ENCODE data around the gene MIPOL1.
"Not testable (repeated sequence)": the region's sequence is repeated elsewhere in the genome, so short reads cannot be mapped to it uniquely, and the experiment has no call there.

The MIPOL1 gene

DNA sequence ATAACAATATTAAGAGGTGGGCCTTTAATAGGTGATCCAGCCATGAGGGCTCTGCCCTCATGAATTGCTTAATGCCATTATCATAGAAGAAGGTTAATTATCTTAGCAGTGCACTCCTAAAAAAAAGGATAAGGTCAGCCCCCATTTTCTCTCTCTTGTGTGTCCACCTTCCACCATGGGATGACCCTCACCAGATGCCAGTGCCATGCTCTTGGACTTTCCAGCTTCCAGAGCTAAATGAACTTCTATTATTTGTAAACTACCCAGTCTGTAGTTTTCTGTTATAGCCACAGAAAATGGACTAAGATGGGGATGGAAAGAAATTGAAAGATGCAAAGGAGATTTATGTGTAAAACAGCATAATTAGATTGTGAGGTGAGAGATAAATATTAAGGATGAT, 271.9 kb downstream of the MIPOL1 start:
- DNase-seq = no peak

DNA sequence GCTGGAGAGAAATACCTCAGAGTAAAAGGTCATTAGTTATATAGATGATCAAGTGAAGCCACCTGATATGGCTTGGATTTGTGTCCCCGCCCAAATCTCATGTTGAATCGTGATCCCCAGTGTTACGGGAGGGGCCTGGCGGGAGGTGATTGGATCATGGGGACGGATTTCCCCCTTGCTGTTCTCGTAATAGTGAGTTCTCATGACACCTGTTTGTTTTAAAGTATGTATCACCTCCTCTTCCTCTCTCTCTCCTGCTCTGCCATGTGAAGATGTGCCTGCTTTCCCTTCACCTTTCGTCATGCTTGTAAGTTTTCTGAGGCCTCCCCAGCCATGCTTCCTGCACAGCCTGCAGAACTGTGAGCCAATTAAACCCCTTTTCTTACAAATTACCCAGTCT, 272.5 kb downstream of the MIPOL1 start:
- no peak for DNase-seq

DNA sequence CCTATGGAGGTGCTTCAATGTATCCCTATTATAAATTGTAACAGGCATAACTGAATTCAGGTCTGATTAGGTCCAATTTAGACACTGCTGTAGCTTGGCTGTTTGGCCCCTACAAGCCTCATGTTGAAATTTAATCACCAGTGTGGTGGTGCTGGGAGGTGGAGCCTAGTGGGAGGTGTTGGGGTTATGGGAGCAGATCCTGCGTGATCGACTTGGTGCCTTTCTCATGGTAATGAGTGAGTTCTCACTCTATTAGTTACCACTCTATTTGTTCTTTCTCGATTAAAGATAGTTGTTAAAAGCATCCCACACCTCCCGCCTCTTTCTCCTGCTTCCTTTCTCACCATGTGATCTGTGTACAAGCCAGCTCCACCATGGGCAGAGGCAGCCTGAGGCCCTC, 275.2 kb downstream of the MIPOL1 start:
- no peak for DNase-seq

DNA sequence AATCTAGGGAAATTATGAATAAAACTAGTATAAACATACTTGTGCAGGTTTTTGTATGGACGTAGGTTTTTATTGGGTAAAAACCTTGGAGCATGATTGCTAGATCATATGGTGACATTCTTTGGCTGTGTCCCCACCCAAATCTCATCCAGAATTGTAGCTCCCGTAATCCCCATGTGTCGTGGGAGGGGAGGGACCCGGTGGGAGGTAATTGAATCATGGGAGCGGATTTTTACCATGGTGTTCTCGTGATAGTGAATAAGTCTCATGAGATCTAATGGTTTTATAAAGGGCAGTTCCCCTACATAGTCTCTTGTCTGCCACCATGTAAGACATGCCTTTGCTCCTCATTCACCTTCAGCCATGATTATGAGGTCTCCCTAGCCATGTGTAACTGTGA, 276.5 kb downstream of the MIPOL1 start:
- no peak for DNase-seq

DNA sequence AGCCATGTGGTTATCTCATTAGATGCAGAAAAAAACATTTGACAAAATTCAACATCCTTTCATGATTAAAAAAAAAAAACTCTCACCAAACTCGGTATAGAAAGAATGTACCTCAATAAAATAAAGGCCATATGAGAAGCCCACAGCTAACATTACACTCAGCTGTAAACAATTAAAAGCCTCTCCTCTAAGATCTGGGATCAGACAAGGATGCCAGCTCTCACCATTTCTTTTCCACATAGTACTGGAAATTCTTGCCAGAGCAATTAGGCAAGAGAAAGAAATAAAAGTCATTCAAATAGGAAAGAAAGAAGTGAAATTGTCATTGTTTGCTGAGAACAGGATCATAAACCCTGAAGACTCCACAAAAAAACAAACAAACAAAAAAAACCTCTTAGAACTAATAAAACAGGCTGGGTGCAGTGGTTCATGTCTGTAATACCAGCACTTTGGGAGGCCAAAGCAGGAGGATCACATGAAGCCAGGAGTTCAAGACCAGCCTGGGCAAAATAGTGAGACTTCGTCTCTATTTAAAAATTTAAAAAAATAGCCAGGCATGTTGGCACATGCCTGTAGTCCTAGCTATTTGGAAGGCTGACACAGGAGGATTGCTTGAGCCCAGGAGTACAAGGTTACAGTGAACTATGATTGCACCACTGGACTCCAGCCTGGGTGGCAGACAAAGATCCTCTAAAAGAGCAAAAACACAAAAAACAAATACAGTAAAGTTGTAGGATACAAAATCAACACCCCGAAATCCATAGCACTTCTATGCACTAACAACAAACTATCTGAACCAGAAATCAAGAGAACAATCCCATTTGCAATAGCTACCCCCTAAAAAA, 282.9 kb downstream of the MIPOL1 start:
- no peak for DNase-seq

DNA sequence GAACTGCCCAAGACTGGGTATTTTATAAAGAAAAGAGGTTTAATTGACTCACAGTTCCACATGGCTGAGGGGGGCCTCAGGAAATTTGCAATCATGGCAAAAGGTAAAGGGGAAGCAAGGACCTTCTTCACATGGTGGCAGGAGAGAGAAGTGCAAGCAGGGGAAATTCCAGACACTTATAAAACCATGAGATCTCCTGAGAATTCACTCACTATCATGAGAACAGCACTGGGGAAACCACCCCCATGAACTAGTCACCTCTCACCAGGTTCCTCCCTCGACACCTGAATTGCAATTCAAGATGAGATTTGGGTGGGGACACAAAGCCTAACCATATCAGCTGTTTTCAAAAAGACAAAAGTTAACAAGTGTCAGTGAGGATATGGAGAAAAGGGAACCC, 284.7 kb downstream of the MIPOL1 start:
- DNase-seq = no peak

DNA sequence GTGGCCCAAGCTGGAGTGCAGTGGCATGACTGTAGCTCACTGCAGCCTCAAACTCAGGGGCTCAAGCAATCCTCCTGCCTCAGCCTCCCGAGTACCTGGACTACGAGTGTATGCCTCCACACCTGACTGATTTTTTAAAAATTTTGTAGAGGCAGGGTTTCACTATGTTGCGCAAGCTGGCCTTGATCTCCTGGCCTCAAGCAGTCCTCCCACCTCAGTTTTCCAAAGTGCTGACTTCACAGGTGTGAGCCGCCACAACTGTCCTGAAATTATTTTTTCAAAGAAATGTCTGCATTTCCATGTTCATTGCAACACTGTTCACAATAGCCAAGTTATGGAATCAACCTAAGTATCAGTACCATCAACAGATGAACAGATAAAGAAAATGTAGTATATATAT, 285.9 kb downstream of the MIPOL1 start:
- no peak for DNase-seq

DNA sequence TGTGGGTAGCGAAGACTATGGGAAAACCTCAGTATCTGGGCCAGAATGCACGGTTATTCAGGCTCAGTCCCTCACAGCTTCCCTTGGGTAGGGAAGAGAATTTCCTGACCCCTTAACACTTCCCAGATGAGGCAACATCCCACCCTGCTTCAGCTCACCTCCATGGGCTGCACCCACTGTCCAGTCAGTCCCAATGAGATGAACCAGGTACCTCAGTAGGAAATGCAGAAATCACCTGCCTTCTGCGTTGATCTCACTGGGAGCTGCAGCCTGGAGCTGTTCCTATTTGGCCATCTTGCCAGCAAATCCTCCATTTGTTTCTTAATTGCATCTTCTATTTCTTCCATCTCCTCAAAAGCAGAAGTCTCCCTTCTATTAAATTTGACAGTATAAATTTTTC, 292.9 kb downstream of the MIPOL1 start:
- DNase-seq = no peak

DNA sequence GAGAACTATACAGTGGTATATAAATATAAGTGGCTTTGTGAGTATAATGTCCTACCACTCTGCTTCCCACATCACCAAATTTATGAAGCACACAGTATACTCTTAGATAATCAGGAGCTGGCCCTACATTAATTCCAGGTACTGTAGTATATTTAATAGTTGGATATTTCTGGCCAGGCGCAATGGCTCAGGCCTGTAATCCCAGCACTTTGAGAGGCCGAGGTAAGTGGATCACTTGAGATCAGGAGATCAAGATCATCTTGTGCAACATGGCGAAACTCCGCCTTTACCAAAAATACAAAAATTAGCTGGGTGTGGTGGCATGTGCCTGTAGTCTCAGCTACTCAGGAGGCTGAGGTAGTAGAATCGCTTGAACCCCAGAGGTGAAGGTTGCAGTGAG, 293.3 kb downstream of the MIPOL1 start:
- DNase-seq = no peak

DNA sequence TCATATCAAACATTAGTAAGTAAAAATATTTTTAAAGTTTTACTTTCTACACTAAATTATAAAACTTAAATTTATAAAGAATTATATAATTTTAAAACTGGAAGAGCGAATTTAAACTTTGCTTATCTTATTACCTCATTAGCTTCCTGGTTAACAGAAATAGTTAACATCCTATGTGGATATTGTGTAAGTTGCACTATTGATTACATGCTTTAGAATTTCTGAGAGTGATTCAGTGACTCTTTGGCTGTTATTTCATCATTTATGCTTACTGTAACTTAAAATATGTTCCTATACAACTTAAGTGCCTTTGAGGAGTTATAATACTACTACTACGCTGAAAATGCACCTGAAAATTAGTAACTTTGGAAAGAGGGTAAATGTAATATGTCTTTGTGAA, 295.9 kb downstream of the MIPOL1 start:
- no peak for DNase-seq

DNA sequence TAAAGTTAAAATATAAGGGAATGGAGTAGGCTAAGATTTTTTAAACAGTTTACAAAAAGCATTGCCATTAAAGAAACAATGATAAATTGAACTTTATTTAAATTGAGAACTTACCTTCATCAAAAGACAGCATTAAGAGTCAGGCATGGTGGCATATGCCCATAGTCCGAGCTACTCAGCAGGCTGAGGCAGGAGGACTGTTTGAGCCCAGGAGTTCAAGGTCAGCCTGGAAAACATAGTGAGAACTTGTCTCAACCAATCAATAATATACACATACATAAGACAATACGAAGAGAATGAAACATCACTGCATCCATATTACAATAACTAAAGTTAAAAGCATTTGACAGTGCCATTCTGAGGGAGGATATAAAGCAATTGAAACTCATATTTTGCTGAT, 299.7 kb downstream of the MIPOL1 start:
- DNase-seq = no peak

DNA sequence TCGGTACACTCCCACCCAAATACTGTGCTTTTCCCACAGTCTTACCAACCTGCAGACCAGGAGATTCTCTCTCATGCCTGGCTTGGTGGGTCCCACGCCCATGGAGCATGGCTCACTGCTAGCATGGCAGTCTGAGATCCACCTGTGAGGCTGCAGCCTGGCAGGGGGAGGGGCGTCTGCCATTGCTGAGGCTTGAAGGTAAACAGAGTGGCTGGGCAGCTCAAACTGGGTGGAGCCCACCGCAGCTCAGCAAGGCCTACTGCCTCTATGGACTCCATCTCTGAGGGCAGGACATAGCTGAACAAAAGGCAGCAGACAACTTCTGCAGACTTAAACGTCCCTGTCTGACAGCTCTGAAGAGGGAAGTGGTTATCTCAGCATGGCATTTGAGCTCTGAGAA, 304.1 kb downstream of the MIPOL1 start:
- no peak for DNase-seq

DNA sequence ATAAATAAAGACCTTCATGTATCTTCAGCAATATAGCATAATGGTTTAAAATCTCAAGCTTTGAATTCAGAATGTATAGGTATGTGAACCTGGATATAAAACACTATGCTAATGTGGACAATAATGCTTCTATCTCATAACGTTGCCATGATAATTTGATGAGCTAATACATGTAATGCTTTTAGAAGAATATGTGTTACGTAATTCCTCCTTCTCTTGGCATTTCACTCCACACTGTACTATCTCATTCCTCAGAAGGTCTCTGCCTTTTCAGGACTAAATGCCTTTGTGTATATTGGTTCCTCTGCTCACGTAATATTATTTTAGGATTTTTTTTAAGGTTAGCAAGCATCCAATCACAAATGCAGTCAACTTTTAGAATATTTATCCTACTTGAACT, 310.8 kb downstream of the MIPOL1 start:
- DNase-seq = no peak

DNA sequence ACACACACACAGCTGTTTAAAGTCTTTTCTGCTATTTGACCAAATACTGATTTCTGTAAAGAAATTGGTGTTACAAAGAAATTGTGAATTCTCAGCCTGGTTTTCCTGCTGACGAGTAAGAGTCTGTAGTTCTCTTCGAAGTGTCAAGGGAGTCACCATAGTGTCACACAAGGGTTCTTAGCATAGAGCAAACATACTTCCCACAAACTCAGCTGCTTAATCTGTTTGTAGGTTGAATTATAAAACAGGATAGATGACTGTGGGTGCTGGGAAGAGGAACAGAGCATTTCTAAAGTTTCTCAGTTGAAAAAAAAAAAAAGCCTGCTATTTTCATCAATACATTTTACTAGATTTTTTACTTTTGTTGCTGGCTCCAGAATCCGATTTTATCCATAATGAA, 314.4 kb downstream of the MIPOL1 start:
- DNase-seq = no peak

DNA sequence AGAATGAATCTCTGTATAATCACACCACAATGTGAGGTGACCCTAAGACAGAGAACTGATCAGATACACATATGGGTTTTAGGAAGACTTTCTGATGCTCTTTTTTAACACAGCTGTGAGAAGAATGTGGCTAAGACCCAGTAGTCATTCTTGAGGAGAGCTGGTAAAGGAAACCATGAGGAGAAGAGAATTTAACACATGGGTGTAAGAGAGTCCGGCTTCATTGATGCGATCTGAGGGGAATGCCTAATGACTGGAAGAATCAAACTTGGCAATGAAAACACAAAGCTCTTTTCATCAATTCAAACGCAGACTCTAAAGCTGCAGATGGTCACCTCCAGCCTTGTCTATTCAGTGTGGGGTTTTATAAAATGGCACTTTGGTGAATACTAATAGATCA, 318.0 kb downstream of the MIPOL1 start:
- no peak for DNase-seq

DNA sequence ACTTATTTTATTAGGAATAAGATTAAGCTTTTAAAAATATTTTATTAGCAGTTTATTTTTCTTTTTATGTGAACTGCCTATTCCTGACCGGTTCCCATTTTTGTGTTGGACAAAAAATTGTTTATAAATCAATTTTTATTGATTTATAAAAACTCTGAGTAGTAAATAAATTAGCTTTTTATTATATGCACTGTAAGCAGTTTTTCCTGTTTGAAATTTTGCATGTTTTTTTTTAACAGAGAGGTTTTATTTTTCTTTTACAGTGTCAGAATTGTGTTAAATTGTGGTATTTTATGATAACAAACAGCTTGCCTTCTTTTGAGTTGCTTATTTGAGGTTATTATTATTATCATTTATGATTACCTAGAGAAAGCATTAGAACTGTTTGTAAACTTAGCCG, 329.3 kb downstream of the MIPOL1 start:
- DNase-seq = no peak

DNA sequence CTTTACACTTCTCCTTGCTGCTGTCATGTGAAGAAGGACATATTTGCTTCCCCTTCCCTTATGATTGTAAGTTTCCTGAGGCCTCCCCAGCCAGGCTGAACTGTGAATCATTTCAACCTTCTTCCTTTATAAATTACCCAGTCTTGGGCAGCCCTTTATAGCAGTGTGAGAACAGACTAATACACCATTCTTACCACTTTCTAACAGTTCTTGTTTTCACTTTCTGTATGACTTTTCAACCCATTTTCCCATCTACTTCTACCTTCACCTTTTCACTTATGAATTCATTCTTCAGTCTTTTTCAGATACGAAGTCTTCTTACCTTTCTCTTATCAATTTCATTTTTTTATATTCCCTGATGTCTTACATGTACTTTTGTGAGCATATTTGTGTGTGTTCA, 342.3 kb downstream of the MIPOL1 start:
- no peak for DNase-seq

DNA sequence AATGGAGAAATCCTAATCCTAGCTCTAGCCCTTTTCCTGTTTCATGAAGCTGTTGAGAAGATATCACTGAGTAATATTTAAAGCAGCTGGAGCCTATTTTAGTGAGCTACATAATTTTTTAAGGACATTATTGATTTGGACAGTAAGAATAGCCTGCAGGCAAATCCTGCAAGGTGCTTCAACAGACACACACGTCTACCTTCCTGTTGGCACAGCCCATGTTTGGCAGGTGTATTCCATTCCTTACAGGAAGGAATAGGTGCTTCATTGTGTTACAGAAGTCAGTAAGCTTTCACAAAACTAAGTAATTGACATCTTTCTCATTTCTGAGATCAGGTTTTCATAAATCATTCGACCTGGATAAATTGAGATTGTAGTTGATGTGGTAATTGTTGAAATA, 346.7 kb downstream of the MIPOL1 start:
- no peak for DNase-seq

DNA sequence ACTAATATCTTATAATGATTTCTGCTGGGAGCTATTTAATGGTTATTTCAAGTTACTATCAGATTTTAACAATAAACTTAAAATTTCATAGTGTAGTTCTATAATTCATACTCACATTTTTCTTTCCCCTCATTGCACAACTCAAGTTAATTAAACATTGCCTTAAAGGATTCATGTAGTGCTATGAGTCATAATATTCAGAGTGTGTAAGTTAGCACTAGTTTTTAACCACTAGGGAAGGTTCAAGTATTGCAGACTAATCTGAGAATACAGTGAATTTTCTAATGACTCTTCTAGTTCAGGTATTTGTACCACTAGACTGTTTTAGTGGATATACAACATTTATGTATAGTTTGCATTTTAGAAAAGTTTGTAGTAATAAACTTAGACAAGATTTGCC, 347.4 kb downstream of the MIPOL1 start:
- no peak for DNase-seq

DNA sequence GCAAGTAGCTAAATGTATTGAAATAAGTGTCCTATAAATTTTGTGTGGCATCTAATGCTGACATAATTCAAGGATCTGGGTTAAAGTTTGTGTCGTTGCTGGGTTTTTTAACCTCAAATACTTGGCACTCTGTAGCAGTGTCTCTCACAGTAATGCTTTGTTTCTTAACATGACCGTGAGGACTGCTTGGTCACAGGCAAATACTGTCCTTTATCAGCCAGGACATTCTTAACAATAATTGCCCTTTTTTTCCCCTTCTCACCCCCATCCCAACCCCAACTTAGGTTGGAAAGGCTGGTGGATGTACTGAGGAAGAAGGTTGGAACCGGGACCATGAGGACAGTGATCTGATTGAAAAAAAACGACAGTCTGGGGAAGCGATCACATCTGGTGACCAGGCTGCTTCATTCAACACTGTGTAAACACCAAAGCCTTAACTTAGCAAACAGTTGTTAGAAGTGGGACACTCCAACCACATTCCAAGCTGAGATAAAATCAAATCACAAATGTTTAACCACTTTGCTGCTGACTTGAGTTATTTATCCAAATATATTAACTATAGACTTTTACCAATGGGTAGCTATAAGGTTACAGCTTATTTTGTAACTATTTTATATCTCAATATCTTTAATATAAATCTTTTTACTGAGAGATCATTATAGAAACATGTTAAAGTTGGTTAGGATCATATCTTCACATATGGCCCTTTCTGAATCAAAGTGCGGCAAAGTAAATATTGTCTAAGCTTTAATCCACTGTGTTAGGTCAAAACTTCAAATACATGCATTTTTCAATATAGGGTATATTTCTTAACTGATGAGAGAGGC, 349.1 kb downstream of the MIPOL1 start:
- DNase-seq = no peak

DNA sequence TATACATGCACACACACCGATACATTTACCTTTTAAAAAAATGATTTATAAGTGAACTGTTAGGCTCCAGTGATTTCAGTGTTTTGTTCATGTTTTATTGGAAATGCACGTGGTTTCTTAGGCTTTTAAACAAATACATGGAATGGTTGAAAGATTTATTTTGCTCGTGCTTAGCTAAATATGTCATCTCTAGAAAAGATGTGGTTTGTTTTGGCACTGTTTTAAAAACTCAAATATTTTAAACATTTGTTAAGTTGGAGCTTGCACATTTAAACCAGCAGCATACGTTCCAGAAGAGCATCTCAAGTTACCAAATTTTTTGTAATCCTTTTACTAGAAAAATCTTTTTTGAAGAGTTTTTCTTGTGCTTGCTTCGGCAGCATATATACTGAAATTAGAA, 352.8 kb downstream of the MIPOL1 start:
- no peak for DNase-seq

DNA sequence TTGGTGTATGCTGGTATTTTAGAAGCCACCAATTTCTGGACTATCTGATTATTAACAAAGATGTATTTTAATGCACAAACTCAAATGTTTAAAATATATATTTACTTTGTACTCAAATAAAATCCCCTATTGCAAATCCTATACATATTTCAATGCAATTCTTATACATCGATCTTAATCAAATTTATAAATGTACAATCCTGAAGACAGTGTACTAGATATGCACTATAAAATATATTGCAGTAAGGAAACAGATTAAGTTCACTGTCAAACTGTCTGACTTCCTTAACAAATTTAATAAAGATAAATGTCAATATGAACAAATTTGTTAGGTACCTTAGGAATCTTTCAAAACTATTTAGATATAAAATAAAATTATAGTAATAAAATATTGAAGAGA, 353.4 kb downstream of the MIPOL1 start:
- DNase-seq = no peak

DNA sequence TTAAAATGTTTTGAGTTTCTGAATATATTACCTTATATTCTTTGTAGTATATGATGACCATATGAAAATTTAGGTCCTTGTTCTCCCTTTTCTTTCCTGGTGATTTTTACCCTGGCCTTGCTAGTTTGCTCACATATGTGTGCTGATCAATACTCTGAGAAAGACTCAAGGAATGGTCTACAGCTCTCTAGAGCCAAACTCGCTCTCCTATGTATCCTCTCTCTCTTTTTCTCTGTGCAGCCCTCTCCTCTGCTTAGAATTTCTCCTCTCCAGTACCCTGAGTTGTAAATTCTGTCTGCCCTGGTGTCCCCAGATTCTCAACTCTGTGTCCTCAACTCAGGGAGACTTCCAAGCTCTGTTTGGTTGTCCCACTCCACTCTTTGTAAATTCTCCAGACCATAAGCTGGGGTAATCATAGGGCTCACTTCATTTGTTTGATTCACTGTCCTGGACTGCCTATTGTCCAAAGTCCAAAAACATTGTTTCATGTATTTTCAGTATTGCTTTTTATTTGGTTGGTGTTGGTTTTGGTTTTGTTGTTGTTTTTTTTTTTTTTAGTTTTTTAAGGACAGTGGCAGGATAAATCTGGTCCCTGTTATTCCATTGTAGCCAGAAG, 356.3 kb downstream of the MIPOL1 start:
- no peak for DNase-seq

DNA sequence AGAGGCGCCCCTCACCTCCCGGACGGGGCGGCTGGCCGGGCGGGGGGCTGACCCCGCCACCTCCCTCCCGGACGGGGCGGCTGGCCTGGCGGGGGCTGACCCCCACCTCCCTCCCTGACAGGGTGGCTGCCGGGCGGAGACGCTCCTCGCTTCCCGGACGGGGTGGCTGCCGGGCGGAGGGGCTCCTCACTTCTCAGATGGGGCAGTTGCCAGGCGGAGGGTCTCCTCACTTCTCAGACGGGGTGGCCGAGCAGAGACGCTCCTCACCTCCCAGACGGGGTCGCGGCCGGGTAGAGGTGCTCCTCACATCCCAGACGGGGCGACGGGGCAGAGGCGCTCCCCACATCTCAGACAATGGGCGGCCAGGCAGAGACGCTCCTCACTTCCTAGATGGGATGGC, 357.9 kb downstream of the MIPOL1 start:
- not testable (repeated sequence) for DNase-seq
